Effector memory CD8-positive, alpha-beta T cell (primary cell): Measurements from ENCODE around the gene SPOCK1.

ENCODE experiments used
- ATAC-seq: fragments of 150-1000 bp; cut with Tn5 transposase; replicated peaks from 2 replicates; pipeline ENCODE4 v1.10.0; 2021; ENCODE audit warnings: mild to moderate bottlenecking, moderate library complexity
- DNase-seq, 3 experiments: peaks; one replicate each; pipeline ENCODE4 v3.0.0; 2021
- H3K27ac Mint-ChIP-seq, 2 donors: one replicate each; pipeline ENCODE4 v1.8.0; 2022; ENCODE audit warnings: mild to moderate bottlenecking in 2 of 2, mixed read lengths in 2 of 2, moderate library complexity in 2 of 2
- H3K27me3 Mint-ChIP-seq, 2 donors: one replicate each; pipeline ENCODE4 v1.8.0; 2022; ENCODE audit warnings: mixed read lengths in 2 of 2
- H3K36me3 Mint-ChIP-seq: one replicate; pipeline ENCODE4 v1.8.0; 2022; ENCODE audit warnings: mild to moderate bottlenecking, moderate library complexity, mixed read lengths; ENCODE audit not compliant: insufficient read depth
- H3K4me1 Mint-ChIP-seq, 2 donors: one replicate each; pipeline ENCODE4 v1.8.0; 2022; ENCODE audit warnings: low read depth in 2 of 2, mixed read lengths in 2 of 2
- H3K4me3 Mint-ChIP-seq, 2 donors: one replicate each; pipeline ENCODE4 v1.8.0; 2022; ENCODE audit warnings: mild to moderate bottlenecking in 2 of 2, mixed read lengths in 2 of 2, moderate library complexity in 2 of 2
- H3K9me3 Mint-ChIP-seq, 2 donors: one replicate each; pipeline ENCODE4 v1.8.0; 2022; ENCODE audit warnings: mixed read lengths in 2 of 2

Gene SPOCK1

GRCh38 chr5:137156180-137156579 is 342.9 kb downstream of the SPOCK1 start:
- Mint-ChIP-seq H3K36me3 (no peaks in the 10 kb centered on the region), H3K9me3 (peaks cover 6 to 7% of the 10 kb centered on the region in 2 donors), H3K27ac (no peak overlapping the region), H3K4me1 (no peaks in the 10 kb centered on the region), H3K4me3 (no peak overlapping the region), H3K27me3 (no peaks in the 10 kb centered on the region)
- ATAC-seq (no peak), DNase-seq (no peak)

GRCh38 chr5:137155261-137156000 is 343.7 kb downstream of the SPOCK1 start:
- Mint-ChIP-seq H3K27me3 (no peaks in the 10 kb centered on the region), H3K36me3 (no peaks in the 10 kb centered on the region), H3K27ac (no peak overlapping the region), H3K4me3 (no peak overlapping the region), H3K9me3 (peaks cover 6 to 7% of the 10 kb centered on the region in 2 donors), H3K4me1 (no peaks in the 10 kb centered on the region)
- no peak for DNase-seq
- no peak for ATAC-seq

GRCh38 chr5:137152616-137153015 is 346.5 kb downstream of the SPOCK1 start:
- Mint-ChIP-seq H3K4me3 (no peak overlapping the region), H3K27me3 (peaks cover 6 to 8% of the 10 kb centered on the region in 2 donors), H3K9me3 (peaks cover 0 to 7% of the 10 kb centered on the region in 2 donors), H3K36me3 (no peaks in the 10 kb centered on the region), H3K27ac (no peak overlapping the region), H3K4me1 (no peaks in the 10 kb centered on the region)
- DNase-seq (no peak), ATAC-seq (no peak)

GRCh38 chr5:137148655-137149054 is 350.5 kb downstream of the SPOCK1 start:
- Mint-ChIP-seq H3K27me3 (peaks cover 12 to 18% of the 10 kb centered on the region in 2 donors), H3K36me3 (no peaks in the 10 kb centered on the region), H3K9me3 (peaks cover 0 to 5% of the 10 kb centered on the region in 2 donors), H3K4me1 (no peaks in the 10 kb centered on the region), H3K27ac (no peak overlapping the region), H3K4me3 (no peak overlapping the region)
- DNase-seq (no peak), ATAC-seq (no peak)

- H3K27me3 Mint-ChIP-seq, result peaks cover 12 to 18% of the 10 kb centered on the region in 2 donors
- no peaks in the 10 kb centered on the region for H3K4me1 Mint-ChIP-seq
- peaks cover 0 to 3% of the 10 kb centered on the region in 2 donors for H3K9me3 Mint-ChIP-seq
- no peaks in the 10 kb centered on the region for H3K36me3 Mint-ChIP-seq
- H3K27ac Mint-ChIP-seq, result no peak overlapping the region
- ATAC-seq (no peak), DNase-seq (no peak)
- no peak overlapping the region for H3K4me3 Mint-ChIP-seq
Observed at GRCh38 chr5:137148159-137148558, 351.0 kb downstream of the SPOCK1 start.

GRCh38 chr5:137147346-137147745 is 351.8 kb downstream of the SPOCK1 start:
- H3K9me3 Mint-ChIP-seq, result peaks cover 0 to 3% of the 10 kb centered on the region in 2 donors

GRCh38 chr5:137146402-137146890 is 352.7 kb downstream of the SPOCK1 start:
- DNase-seq, result no peak
- Mint-ChIP-seq H3K27ac (no peak overlapping the region), H3K4me3 (no peak overlapping the region), H3K36me3 (no peaks in the 10 kb centered on the region), H3K27me3 (peaks cover 12 to 18% of the 10 kb centered on the region in 2 donors), H3K9me3 (no peaks in the 10 kb centered on the region), H3K4me1 (no peaks in the 10 kb centered on the region)
- no peak for ATAC-seq

More at GRCh38 chr5:137147346-137147745, 351.8 kb downstream of the SPOCK1 start:
- Mint-ChIP-seq H3K27ac (no peak overlapping the region), H3K4me1 (no peaks in the 10 kb centered on the region), H3K4me3 (no peak overlapping the region), H3K27me3 (peaks cover 12 to 18% of the 10 kb centered on the region in 2 donors), H3K36me3 (no peaks in the 10 kb centered on the region)
- no peak for DNase-seq
- no peak for ATAC-seq

- no peak for DNase-seq
- H3K27ac Mint-ChIP-seq, result no peak overlapping the region
- H3K27me3 Mint-ChIP-seq, result peaks cover 12 to 18% of the 10 kb centered on the region in 2 donors
- H3K36me3 Mint-ChIP-seq, result no peaks in the 10 kb centered on the region
- no peaks in the 10 kb centered on the region for H3K4me1 Mint-ChIP-seq
- H3K9me3 Mint-ChIP-seq, result no peaks in the 10 kb centered on the region
- no peak for ATAC-seq
- no peak overlapping the region for H3K4me3 Mint-ChIP-seq
Observed at GRCh38 chr5:137145721-137146120, 353.4 kb downstream of the SPOCK1 start.

- Mint-ChIP-seq H3K27ac (no peak overlapping the region), H3K27me3 (peaks cover 12 to 18% of the 10 kb centered on the region in 2 donors), H3K9me3 (no peaks in the 10 kb centered on the region), H3K36me3 (no peaks in the 10 kb centered on the region), H3K4me3 (no peak overlapping the region), H3K4me1 (no peaks in the 10 kb centered on the region)
- ATAC-seq (no peak), DNase-seq (no peak)
Observed at GRCh38 chr5:137144656-137145055, 354.5 kb downstream of the SPOCK1 start.

- H3K4me3 Mint-ChIP-seq, result no peak overlapping the region
- no peaks in the 10 kb centered on the region for H3K9me3 Mint-ChIP-seq
- H3K27ac Mint-ChIP-seq, result no peak overlapping the region
- no peaks in the 10 kb centered on the region for H3K36me3 Mint-ChIP-seq
- ATAC-seq (no peak), DNase-seq (no peak)
- no peaks in the 10 kb centered on the region for H3K4me1 Mint-ChIP-seq
- peaks cover 8 to 14% of the 10 kb centered on the region in 2 donors for H3K27me3 Mint-ChIP-seq
Observed at GRCh38 chr5:137142764-137143605, 356.1 kb downstream of the SPOCK1 start.

- Mint-ChIP-seq H3K4me3 (no peak overlapping the region), H3K27me3 (peaks cover 6 to 10% of the 10 kb centered on the region in 2 donors), H3K4me1 (no peaks in the 10 kb centered on the region), H3K36me3 (no peaks in the 10 kb centered on the region), H3K27ac (no peak overlapping the region), H3K9me3 (no peaks in the 10 kb centered on the region)
- ATAC-seq (no peak), DNase-seq (no peak)
Observed at GRCh38 chr5:137142346-137142745, 356.8 kb downstream of the SPOCK1 start.

- H3K27ac Mint-ChIP-seq, result no peak overlapping the region
- H3K9me3 Mint-ChIP-seq, result no peaks in the 10 kb centered on the region
- no peaks in the 10 kb centered on the region for H3K4me1 Mint-ChIP-seq
- no peak overlapping the region for H3K4me3 Mint-ChIP-seq
- H3K36me3 Mint-ChIP-seq, result no peaks in the 10 kb centered on the region
- DNase-seq (no peak), ATAC-seq (no peak)
- H3K27me3 Mint-ChIP-seq, result peaks cover 6 to 10% of the 10 kb centered on the region in 2 donors
Observed at GRCh38 chr5:137141779-137142178, 357.3 kb downstream of the SPOCK1 start.

- ATAC-seq (no peak), DNase-seq (no peak)
- H3K27me3 Mint-ChIP-seq, result no peaks in the 10 kb centered on the region
- no peaks in the 10 kb centered on the region for H3K9me3 Mint-ChIP-seq
- no peak overlapping the region for H3K27ac Mint-ChIP-seq
- no peaks in the 10 kb centered on the region for H3K36me3 Mint-ChIP-seq
- no peak overlapping the region for H3K4me3 Mint-ChIP-seq
- H3K4me1 Mint-ChIP-seq, result no peaks in the 10 kb centered on the region
Observed at GRCh38 chr5:137136991-137137632, 362.0 kb downstream of the SPOCK1 start.
